GM21526 (cell line): ENCODE results near the gene PRDX3.
"Not testable (repeated sequence)": the region's sequence is repeated elsewhere in the genome, so short reads cannot be mapped to it uniquely, and the experiment has no call there.

Experiments used
- ATAC-seq: cut with Tn5 transposase; IDR thresholded peaks from one replicate; pipeline ENCODE4 v1.9.1; 2021; ENCODE audit warnings: moderate library complexity; ENCODE audit not compliant: unreplicated experiment, low FRiP score

The PRDX3 gene

DNA sequence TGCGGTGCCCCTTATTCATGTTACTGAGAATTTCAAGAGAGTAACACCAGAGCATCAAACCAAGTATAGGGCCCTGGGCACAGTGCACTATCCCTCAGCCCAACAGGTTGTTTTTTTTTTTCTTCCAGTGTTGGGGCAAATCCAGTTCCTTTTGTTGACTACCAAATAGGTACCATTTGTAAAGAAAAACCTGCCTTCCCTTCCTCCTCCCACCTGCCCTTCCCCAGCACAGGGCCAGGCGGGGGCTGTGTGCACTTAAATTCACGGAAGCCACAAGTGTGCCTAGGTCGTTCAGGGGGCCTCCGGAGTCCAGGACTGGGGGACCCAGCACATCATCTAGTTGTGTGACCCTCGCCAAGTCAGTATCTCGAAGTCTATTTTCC, 12.5 kb downstream of the PRDX3 start:
- ATAC-seq, result no peak

DNA sequence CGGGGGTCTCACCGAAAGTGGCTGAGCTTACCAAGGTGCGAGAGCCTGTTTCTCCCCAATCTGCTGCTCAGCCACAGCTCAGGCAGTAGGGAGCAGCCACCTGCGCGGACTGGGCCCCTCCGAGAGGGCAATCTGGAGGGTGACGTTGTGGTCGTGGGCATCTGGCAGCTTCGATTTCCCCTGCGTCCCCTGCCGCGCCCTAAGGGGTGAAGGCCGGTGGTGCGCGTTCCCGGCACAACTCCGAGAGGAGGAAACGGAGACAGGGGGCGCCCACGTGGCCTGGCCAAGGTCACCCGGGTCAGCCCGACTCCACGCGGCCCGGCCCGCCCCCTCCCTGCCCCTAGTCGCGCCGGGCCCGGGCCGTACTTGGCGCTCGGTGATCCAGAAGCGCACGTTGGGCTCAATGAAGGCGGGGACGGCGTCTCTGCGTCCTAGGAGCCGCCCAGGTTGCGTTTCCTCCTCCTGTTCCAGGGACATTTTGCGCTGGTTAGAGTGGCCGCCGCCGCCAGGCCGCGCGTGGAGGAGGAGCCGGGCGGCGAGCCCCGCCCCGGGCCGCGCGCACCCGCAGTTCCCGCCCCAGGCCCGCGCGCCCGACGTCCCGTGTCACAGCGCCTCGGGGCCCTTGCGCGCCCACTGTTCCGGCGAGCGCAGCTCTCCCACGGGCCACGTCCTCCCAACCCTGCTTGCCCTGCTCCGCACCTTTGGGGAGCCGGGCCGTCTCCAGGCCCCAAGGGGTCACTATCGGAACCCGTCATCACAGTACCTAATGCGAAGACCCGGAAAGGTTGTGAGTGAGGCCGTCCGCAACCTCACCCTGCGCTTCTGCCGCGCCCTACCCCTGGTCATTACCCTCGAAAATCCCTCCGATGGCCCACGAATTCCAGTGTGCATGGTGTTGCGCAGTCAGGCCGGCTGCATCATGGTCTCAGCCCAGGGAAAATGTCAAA, 13.2 kb downstream of the PRDX3 start, which contains the start of gene SFXN4:
Gene SFXN4, minus strand, starts transcription at position 544 of the 947 bp plus-strand sequence. Its CDS starts 67 bp downstream, at position 477.
- ATAC-seq, result peak; percentile 87

DNA sequence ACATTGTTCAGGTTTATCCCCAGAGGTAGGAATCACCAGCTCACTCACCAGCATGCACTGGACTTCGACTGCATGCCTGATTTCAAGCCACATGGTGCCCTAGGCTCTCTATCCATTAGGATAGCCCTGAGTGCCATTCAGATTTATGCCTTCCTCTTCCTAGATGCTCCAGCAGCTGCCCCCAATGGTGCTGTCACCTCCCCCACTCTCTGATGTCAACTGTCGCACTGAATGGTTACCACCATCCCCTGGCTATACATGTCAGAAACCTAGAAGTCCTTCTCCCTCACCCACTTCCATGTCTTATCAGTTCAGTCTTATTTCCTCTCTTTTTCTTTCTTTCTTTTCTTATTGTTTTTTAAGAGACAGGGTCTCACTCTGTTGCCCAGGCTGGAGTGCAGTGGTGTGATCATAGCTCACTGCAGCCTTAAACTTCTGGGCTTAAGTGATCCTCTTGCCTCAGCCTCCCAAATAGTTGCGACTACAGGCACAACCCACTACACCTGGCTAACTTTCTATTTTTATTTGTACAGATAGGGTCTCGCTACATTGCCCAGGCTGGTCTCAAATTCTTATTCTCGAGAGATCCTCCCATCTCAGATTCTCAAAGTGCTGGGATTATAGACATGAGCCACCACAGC, 16.0 kb downstream of the PRDX3 start:
- no peak for ATAC-seq

DNA sequence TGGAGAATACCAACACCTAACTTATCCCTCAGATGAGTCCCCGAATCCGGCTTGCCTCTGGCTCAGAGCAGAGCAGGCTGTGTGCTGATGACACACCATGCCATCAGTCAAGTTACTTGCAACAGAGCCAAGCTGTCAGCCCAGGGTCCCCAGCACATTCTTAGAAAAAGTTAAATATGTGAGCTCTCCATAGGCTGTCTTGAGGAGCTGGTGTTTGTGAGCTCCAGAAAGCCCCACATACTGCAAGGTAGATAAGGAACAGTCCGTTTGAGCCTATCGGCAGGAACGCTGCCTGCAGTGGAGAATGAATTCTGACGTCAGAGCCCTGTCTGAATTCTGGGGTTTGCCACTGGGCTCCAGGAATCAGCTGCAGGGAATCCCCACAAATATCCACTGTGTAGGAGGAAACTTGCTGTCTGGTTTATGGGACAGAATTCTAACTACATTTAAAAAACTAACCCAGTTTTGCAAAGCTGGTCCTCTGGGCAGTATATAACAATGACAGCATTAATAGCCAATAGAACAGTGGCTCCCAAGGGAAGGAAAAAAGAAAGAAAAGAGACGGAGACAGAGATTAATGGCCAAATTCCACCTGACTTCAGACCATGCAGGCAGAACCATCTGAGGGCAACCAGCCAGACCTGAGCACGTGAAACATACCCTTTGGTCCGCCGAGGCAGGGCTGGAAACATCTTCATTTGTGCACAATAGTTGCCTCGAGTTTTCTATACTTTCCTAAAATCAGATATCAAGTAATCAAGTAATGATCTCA, 16.7 kb downstream of the PRDX3 start:
- no peak for ATAC-seq

DNA sequence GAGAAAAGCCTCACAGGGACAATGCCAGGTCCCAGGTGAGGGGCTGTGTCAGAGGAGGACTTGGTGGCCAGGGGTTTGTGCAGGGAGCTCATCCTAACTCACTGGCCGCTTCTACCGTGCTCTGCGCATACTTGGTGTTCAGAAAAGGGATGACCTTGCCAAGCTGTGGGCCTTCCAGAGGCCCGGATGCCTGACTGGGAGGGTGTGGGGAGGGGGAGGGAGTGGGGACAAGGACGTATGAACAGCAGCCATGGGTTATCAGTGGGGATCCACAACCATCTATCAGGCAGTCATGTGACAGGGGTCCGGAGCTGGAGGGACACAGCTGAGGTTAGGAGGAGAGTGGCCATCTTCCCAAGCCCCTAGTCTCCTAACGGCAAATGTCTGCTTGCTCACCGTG, 19.3 kb downstream of the PRDX3 start:
- no peak for ATAC-seq

DNA sequence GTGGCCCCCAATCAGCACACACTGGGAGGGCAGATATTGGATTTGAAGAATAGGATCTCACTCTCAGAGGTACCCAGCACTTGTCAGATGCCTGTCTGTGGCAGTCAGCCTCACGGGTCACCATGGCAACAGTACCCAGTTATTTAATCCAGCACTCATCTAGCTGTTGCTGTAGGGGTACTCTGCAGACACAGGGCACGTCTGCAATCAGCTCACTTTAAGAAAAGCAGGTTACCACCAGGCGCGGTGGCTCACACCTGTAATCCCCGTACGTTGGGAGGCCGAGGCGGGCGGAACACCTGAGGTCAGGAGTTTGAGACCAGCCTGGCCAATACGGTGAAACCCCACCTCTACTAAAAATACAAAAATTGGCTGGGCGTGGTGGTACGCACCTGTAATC, 25.0 kb downstream of the PRDX3 start:
- ATAC-seq, result no peak

DNA sequence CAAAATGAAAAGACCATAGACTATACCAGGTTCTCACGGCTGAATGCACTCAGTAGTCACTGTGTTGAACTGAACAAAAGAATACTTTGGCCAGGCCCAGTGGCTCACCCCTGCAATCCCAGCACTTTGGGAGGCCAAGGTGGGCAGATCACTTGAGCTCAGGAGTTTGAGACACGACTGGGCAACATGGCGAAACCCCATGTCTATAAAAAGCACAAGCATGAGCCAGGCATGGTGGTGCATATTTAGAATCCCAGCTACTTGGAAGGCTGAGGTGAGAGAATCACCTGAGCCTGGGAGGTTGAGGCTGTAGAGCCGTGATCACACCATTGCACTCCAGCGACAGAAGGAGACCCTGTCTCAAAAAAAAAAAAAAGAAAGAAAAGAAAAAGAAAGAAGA, 25.6 kb downstream of the PRDX3 start:
- ATAC-seq, result no peak

DNA sequence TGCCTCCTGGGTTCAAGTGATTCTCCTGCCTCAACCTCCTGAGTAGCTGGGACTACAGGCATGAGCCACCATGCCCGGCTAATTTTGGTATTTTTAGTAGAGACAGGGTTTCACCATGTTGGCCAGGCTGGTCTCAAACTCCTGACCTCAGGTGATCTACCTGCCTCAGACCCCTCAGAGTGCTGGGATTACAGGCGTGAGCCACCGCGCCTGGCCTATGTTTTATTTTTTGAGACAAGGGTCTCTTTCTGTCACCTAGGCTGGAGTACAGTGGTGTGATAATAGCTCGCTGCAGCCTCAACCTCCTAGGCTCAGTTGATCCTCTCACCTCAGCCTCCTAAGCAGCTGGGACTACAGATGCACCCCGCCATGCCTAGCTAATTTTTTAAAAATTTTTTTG, 27.0 kb downstream of the PRDX3 start:
- ATAC-seq, result not testable (repeated sequence)

DNA sequence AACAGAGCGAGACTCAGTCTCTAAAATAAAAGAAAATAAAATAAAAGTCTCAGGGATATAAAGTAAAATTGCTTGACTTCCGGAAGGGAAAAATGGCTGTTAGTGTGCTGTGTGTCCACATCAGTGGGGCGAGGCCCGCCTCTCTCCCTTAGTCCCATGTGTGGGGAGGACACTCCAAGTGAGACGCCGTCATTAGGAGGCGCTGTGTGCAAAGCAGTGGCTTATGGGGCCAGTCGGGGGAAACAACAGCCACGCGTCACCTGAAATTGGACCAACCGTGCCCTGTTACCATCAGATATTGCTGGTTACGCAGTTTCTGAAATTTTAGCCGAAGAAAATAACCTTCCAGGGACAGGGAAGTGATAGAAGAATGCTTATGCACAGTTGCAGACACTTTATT, 28.9 kb downstream of the PRDX3 start:
- no peak for ATAC-seq

DNA sequence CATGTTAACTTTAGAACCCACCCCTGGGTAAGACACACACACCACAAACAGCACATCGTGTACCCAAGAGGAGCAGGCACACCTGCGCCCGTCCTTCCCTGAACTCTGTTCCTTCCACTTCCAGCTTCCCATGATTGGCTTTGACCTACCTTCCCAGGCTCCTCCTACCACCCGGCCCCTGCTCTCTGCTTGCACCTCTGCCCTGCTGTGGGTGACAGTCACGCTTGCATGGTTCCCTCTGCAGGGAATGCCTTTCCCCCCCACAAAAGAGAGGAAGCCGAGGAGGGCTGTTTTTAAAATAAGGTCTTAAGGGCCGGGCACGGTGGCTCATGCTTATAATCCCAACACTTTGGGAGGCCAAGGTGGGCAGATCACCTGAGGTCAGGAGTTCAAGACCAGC, 29.5 kb downstream of the PRDX3 start:
- ATAC-seq, result no peak

DNA sequence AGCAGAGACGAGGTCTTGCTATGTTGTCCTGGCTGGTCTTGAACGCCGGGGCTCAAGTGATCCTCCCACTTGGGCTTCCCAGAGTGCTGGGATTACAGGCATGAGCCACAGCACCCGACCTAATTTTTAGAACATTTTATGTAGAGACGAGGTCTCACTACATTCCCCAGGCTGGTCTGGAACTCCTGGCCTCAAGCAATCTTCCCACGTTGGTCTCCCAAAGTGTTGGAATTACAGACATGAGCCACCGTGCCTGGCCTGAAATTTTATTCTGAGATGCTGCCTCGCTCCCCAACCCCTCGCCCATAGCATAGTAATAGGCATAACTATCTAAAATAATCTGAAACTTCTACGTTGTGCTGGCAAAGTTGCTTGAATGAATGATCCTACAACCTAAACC, 35.0 kb downstream of the PRDX3 start:
- no peak for ATAC-seq

DNA sequence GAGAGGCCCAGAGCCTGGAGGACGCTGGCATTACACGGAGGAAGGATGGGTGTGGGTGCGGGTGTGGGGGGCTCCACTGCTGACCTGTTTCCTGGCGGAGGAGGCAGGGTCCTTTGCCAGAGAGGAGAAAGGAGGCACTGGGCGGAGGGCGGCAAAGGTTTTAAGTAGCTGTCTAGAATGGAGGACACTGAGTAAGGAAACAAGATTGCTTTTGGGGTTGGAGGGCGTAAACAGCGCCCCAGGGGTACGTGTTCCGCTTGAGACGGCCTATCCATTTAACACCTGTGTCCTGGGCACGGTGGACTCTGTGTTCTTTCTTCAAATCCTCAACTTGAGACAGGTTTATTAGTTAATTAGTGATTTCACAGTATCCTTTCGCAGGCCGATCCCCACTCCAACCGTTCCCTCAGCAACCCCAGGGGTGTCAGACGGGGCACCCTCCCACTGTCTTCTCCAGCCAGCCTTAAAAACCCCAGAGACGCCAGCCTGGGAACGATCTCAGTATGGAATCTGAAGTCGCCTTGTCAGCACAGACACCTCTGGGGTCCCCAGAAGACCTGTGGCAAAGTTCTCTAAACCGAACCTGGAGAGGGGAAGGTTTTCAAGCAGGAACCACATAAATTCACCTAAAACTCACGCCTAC, 37.9 kb downstream of the PRDX3 start:
- no peak for ATAC-seq

DNA sequence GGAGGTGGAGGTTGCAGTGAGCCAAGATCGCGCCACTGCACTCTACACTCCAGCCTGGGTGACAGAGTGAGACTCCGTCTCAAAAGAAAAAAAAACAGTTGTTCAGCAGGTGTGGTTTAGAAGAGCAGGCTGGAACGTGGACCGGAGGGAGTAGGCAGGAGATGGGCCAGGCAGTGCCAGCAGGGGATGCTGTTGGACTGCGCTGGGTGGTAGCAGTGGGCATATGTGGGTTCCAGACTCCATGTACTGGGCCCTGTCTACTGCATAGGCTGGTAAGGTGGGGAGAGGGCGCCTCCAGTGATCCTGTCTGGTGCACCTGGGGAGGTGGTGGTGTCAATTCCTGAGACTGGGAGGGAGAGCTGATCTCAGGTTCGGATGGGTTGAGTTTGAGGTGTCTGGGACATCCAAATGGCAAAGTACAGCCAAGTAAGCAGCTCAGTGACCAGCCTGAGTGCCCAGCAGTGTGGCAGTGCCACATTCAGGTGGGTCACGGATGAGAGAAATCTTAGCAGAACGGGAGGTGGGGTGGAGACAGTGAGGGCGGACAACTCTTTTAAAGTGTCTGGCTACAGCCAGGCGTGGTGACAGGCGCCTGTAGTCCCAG, 39.0 kb downstream of the PRDX3 start:
- no peak for ATAC-seq

DNA sequence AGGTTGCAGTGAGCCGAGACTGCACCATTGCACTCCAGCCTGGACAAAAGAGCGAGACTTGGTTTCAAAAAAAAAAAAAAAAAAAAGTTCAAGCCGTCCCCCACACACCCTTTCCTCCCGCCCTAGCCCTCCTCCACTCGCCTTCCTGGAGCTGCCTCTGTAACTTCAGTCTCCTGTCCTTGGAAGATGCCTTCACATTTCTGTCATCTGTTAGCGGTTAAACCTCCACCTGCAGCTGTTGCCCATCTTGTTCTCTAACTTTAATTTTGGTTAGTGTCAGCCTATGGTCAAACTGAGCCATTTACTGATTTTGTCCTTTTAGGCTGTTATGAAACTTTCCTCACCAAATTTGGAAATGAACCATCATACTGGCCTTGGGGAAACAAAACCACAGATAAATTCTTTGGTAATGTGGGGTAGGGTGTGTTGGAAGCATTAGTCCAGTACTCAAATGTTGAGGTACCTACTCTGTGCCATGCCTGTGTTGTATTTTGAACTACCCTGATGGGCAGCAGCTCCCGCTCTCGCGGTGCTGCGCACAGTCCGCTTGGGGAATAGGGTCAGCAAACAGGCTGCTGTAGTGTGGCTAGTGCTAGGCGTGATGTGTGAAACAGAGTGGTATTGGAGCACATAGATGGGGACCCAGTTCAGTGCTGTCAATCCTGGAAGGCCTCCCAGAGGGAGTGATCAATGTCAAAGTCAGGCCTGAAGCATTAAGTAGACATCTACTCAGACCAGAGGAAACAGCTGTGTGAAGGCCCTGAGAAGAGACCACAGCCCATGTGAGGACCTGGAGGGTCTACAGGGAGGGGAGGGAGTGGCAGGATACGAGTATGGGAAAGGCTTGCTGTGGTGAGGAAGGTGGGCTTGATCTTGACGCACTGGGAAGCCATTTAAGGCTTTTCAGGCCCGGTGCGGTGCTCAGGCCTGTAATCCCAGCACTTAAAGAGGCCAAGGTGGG, 40.0 kb downstream of the PRDX3 start:
- no peak for ATAC-seq

DNA sequence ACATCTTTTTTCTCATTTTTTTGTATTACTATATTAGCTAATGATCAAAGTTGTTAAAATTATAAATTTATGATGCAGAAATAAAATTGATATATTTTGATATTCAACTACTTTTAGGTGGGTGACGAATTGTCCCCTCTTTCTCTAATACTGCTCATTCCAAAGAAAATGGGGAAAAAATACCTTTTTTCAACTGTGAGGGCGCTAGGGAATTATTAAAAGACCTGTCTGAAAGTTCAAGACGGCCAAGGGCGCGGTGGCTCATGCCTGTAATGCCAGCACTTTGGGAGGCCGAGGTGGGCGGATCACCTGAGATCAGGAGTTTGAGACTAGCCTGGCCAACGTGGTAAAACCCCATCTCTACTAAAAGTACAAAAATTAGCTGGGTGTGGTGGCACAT, 40.7 kb downstream of the PRDX3 start:
- ATAC-seq, result not testable (repeated sequence)

DNA sequence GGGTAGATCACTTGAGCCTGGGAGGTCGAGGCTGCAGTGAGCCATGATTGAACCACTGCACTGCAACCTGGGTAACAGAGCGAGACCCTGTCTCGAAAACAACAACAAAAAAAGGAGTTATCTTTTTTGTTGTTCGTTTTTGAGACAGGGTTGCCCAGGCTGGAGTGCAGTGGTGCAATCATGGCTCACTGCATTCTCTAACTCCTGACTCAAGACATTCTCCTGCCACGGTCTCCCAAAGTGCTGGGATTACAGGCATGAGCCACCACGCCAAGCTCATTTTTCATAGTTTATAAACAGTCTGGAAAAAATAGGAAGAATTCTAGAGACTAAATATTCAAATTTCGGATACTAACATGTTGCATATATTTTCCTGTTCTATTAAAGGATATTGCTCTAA, 42.5 kb downstream of the PRDX3 start:
- ATAC-seq, result no peak

DNA sequence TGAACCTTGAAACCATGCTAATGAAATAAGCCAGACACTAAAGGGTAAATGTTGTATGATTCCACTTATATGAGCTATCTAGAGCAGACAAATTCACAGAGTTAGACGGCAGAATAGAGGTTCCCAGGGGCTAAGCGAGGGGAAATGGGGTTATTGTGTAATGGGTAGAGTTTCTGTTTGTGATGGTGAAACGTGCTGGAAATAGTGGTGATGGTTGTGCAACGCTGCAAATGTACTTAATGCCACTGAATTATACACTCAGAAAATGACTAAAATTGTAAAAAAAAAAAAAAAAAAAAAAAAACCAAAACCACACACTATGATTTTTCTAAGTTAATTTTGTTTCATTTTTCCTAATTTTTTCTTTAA, 43.1 kb downstream of the PRDX3 start:
- ATAC-seq, result no peak

DNA sequence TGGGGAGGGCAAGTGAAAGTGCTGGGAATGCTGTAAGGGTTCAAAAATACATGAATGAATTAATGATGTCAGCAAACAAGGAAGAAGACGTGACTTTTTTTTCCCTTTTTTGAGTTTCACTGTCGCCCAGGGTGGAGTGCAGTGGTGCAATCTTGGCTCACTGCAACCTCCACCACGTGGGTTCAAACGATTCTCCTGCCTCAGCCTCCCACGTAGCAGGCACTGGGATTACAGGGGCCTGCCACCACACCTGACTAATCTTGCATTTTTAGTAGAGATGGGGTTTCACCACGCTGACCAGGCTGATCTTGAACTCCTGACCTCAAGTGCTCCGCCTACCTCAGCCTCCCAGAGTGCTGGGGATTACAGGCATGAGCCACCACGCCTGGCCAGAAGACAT, 44.7 kb downstream of the PRDX3 start:
- no peak for ATAC-seq
